Right renal pelvis (tissue), 4 donors: ENCODE results near the gene AFF3. TPM values are rescaled to one million over a fixed set of nuclear protein-coding genes. Genes with fewer than 3 reads are reported as not detected.

Source experiments
- DNase-seq, 4 donors: peaks; one replicate each; pipeline ENCODE4 v3.0.0-alpha.2; 2013; ENCODE audit warnings: low read depth in 4 of 4, low spot score in 3 of 4, missing footprints in 1 of 4
- polyA plus RNA-seq, 4 donors: library from polyadenylated mRNA; unstranded; fragments of 120-200 nt; gene quantifications; one replicate each; pipeline ENCODE4 v1.2.1, GENCODE V29; 2013; ENCODE audit not compliant: insufficient read length in 4 of 4

The AFF3 gene
- polyA plus RNA-seq, 4 donors, result 18.3 to 25.4 (median 20.9) TPM

DNA sequence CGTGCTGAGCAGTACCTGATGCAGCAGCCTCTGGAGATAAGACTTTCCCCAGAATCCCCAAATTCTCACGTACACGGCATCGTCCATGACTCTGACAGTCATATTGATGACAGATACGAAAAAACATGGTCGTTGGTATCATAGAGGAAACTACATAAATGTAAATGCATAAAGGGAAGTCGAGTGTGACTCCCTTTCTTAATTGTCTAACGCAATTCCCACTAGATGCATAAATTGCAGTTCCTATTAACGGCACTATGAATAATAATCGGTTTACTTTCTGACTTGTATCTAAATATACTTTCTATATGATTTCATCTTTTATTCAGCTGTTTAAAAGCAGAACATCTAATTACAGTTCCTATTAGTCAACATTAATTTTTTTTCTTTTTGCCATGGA is 330.0 kb downstream of the AFF3 start:
- DNase-seq, result no peak

DNA sequence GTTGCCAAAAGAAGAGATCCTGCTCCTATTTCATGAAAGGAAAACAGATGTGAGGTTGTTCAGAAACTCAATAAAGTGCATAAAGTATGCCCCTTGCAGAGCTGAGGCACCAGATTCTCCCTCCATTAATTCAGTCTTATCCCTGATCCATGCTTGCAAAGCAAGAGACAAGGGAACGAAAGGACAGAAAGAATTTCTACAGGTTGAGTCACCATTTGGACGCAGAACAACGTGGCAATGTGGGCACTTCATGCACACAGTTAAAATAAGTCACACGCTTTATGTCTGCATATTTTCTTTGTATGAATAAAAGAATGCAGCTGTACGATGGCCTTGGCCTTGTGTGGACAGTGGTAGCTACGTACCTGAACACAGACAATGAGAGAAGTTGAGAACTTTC is 330.8 kb downstream of the AFF3 start:
- DNase-seq, result no peak

DNA sequence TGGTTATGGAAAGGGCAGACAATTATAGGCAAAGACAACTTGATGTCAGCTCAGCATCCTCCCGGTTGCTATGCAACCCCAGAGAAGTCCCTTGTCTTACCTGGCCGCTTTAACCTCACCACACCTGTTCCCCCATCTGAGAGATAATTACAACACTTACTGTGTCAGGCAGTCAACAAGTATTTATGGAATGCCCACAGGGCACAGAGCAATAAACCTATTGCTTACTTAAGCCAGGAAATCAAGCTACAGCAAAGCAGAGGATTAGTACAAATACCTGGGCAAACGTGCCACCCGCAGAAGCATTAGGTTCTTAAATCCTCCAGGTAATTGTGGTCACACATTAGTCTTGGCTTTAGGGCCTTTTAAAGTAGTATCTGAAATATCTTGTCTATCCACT is 332.2 kb downstream of the AFF3 start:
- no peak for DNase-seq

DNA sequence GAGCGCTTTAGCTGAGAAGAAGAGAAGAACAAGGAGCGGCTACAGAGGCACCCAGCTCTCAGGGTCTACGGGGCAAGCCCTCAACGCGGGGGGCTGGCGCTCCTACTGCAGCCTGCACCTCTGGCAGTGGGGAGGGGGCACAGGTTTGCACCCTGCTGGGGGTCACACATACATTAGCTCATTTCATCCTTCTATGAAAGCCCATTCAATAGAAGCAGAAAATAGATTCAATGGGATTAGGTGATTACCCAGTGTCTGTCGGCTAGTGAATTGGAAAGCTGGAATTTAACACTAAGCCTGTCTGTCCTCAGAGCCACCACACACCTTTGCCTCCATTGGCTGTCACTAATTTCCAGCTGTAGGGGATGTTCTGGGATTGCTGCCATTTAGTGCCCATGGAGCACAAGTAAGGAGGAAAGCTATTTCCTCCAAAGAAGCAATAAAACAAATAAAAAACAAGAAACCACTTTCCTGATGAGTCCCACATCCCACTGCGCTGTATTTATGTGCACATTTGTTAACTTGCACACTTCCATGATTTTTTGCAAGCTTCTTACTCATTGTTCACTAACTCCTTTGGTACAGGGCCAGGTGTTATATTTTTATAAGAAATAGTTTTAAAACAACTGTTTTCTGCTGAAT is 333.0 kb downstream of the AFF3 start:
- DNase-seq, result no peak

DNA sequence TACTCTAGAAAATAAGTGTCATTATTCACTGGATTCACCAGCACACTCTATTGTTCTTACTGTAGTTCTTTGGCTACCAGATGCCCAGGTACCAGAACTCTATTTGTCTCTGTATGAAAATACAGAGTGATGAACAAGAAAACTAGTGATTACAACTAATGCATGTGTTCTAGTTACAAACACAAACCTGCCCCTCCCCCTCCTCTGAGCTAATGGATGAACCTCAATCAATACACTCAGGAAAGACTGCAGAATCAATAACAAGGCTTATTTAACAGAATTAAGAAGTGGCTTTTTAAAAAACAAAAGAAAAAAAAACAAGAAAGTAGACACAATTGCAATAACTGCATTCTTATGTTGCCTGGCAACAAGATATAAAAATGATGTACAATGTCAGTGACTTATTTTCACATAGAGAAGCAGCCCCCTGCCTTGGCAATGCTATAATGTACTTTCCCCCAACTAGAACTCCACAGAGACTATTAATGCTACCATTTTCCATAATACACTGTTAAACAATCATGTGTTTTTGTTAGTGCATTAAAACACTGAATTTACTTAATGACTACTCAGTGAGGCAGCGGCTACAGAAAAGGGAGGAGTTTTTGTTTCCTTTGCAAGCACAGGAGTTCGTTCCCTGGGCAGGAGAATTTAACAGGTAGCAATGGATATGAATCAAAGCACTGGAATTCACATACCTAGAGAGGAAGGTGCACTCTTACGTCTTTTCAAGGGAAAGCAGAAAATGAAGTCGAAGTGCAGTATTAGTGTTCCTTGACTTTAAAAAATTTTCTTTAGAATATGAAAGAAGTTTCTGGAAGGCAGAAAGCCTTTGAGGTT is 333.8 kb downstream of the AFF3 start:
- DNase-seq, result no peak

DNA sequence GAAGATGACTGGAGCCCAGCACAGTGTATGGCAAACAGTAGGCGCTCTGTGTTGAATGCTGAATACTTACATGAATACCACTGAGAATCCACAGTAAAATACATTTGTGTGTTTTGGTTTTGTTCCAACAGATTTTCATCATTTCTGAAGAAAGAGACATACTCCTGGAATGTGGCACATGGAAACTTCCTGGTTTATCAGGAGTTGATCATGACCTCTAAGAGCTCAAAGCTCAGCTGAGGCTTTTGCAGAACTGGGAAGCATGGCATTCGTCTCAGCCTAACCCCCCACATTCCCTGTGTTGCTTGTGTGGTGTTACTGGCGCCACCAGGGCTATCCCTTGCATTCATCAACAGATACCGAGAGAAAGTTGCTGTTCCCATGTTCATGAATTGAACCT is 335.6 kb downstream of the AFF3 start:
- DNase-seq, result no peak

DNA sequence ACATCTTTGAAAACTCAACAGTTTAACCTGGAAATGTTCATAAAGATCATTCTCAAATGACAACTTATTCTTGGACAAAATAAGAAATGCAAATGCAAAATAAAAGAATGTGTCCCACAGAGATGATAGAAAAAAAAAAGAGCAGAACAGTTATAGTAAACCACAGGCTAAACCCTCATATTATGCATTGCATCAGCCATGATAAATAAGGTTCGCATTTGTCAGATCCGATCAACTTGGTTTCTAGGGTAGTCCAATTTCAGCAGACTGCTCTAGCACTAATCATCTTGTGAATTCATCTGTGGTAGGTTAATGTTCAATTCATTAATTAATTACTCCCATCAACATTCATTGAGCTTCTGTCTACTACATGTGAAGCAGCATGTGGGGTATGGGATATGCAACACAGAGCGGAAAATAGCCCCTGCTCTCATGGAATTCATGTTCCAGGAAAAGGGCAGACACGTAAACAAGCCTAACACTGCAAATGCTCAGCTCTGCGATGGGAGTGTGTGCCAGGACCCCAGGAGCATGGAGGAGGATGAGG is 336.4 kb downstream of the AFF3 start:
- no peak for DNase-seq

DNA sequence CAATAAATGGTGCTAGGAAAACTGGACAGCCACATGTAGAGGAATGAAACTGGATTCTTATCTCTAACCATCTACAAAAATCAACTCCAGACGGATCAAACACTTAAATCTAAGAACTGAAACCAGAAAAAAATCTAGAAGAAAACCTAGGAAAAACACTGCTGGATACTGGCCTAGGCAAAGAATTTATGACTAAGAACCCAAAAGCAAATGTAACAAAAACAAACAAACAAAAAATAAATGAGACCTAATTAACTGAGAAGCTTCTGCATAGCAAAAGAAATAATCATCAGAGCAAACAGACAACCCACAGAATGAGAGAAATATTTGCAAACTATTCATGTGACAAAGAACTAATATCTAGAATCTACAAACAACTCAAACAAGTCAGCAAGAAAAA is 338.5 kb downstream of the AFF3 start:
- DNase-seq, result no peak

DNA sequence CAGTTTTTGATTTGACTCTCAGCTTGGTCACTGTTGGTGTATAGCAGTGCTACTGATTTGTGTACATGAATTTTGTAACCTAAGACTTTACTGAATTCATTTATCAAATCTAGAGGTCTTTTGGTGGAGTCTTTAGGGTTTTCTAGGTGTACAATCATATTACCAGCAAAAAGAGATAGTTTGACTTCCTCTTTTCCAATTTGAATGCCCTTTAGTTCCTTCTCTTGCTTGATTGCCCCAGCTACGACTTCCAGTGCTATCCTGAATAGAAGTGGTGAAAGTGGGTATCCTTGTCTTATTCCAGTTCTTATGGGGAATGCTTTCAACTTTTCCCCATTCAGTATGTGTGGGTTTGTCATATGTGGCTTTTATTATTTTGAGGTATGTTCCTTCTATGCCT is 339.7 kb downstream of the AFF3 start:
- DNase-seq, result no peak

DNA sequence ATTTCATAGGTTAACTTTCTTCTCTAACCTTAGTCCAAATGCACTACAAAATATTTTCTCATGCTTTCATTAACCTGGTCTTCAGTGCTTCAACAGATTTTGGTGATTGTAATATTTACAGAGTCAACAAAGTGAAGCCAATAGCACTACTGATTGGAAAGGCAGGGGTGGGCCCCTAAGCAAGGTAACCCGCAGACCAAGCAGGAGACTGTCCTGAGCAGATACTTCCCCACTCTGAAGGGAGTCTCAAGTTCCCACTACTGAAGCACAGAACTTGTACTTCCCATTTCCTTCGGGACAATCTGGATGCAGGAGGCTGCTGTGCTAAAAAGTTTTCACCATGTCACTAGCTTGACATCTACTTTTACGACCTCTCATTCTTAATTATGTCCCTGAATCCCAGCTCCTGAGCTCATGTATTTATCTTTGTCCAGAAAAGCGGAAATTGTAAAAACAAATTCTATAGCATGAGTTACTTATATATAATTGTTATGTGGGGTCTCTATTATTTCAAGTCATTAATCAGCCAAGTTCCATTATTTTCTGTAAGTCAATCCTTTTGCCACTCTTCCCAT is 341.0 kb downstream of the AFF3 start:
- DNase-seq, result peak in 1 of 4 donors; percentile 37

DNA sequence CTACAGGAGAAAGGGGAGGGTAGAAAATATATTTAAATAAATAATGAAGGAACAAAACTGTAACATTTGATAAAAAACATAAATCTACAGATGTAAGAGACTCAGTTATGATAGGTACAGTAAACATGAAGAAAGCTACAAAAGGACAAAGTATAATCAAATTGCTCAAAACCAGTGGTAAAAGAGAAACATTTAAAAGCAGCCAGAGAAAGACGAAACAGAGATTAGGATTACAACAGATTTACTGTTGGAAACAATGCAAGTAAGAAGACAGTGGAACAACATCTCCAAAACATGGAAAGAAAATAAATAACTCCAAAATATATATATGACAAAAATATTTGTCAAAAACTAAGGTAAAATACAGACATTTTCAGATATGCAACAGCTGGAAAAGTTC is 344.9 kb downstream of the AFF3 start:
- DNase-seq, result no peak

DNA sequence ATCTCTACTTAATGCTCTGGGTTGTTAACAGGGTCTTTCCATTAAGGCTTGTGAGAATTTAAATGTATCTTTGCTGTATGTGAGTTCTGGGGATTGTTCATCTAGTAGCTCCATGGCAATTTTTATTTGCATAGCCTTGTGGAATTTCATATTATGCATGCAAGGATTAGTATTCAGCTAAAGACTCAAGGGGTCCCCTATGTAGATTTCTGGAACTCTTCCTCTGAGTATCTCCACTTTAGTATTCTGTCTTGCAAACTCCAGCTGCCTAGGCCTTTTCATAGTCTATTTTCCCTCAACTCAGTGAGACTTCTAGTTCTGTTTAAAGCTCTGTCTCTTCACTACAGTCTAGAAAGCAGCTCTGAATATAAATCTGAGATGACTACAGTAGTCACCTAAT is 348.0 kb downstream of the AFF3 start:
- DNase-seq, result no peak

DNA sequence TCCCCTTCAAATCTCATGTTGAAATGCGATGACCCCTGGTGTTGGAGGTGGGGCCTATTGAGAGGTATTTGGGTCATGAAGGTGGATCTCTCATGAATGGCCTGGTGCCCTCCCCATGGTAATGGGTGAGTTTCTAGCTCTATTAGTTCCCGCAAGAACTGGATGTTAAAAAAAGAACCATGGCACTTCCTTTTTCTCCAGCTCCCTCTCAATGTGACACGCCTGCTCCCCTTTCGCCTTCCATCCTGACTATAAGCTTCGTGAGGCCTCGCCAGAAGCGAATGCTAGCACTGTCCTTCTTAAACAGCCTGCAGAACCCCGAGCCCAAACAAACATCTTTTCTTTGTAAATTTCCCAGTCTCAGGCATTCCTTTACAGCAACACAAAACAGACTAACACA is 349.4 kb downstream of the AFF3 start:
- no peak for DNase-seq

DNA sequence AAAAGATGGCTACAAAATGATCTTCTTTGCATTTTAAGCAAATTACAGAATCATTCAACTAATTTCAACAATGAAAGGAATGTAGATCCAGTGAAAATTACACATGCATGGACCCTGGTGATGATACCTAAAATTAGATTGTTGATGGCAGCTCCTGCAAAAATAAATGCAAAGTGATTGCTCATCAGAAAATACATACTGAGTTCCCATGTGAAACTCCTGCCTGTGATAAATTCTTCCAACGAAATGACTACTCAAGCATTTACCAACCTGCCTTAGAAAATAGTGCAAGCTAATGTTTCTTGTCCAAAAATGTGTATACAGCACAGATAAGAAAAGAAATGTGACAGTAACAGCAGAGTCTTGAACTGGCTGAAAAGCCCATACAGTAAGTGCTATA is 352.5 kb downstream of the AFF3 start:
- no peak for DNase-seq

DNA sequence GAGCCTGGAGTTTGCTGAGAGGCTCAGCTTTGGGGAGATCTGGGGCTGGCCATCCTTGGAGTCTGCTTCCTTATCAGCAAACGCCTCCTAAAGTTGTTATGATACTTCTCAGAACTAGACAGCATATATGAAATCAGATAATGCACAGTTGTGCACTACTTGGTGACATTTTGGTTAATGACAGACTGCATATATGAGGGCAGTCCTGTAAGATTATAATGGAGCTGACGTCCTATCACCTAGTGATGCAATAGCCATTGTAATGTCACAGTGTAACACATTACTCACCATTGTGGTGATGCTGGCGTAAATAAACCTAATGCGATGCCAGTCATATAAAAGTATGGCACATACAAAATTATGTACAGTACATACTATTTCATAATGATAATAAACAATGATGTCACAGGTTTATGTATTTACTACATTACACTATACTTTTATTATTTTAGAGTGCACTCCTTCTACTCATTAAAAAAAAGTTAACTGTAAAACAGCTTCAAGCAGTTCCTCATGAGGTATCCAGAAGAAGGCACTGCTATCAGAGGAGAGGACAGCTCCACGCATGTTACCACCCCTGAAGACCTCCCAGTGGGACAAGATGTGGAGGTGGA is 354.5 kb downstream of the AFF3 start:
- no peak for DNase-seq

DNA sequence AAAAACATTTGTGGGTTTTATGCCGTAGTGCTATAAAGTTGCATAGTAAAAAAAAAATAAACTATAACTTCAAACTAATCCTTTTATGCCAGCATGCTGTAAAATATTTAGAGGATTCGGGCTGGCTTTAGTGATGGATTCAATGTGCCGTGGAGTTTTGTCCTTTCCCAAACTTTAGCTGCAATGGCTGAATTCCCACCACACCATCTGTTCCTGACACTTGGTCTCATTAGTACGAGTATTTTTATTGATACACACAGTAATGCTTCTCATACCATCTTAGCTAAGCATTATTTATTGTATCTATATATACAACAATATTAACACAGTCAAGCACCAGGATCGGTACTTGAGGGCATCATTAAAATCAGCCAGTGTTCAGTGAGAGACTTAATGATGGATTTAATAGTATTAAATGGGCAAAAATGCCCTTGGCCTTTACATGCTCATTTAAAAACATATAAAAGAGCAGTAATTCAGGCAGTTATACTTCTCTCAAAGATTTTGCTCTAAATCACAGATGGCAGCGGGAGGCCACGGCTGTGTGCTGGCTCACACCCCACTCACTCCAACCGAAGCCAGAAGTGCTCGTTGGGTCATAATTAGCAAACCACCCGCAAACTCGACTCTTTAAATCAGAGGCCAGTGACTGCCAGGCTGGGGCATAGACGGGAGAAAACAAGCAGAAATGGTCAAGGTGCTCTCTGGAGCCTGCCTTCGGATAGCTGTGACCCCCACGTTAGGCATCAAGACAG is 355.6 kb downstream of the AFF3 start:
- no peak for DNase-seq

DNA sequence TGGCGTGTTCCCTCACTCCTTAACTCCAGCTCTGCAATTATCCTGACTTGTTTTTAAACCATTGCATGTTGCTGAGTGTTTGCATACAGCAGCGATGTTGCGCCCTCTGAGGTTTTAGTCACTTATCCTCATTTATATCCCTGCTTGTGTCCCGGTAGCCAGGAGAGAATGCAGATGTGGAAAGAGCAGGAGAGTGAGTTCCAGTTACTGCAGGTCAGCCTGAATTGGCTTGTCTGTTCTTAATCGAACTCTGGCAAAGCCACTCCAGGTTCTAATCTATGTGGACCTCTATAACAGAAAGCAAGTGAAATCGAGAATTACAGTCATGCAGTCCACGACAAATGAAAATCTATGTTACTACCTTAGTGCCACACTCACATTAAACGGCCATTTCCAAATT is 357.4 kb downstream of the AFF3 start:
- DNase-seq, result no peak

DNA sequence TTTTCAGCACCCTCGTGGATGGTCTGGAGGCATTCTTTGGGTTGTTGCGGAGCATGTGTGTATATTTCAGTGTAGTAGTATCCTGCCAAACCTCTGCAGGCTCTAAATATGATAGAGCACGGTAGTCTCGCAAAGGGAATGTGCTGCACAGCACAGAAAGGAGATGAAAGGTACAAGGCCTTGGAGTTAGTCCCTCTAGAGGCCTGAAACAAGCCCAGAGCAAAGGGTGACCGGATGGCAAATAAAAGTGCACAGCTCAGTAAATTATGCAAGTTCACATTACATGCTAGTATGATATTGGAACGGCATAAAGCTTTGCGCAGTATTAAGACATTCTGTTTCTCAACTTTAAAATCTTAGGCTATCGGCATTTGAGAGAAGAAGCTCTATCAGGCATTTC is 358.1 kb downstream of the AFF3 start:
- no peak for DNase-seq

DNA sequence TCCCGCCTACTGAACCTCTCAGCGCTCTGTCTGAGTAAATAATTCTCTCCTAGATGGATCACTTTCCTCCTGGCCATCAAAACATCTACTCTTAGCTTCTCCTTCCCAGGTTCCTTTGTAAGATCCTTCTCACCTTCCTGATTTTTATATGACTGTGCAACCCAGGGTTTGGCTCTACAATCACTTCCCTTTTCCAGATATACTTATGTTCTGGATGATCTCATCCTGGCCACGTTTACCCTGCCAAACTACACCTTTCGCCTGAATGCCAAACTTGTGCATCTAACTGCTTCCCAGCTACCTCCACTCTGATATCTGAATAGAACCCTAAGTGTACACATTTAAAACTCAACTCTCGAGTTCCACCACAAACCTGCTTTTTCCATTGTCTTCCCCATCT is 362.1 kb downstream of the AFF3 start:
- DNase-seq, result no peak

DNA sequence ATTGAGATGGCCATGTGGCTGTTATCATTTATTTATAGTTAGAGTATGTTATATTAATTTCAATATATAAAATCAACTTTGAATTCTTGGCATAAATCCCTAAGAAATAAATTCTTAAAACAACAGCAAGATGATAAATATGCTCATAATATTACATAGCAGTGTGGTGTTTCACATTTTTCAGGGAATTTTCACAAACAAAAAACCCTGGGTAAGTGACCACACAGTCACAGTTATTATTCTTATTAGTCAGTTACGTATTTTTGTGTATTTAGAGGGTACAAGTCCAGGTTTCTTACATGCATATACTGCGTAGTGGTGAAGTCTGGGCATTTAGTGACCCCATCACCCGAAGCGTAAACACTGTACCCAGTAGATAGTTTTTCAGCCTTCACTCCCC is 363.1 kb downstream of the AFF3 start:
- DNase-seq, result no peak
